HPDE6-E6E7 (cell line): Measurements from ENCODE around the gene ARL9.
A peak's percentile ranks its signal among the peaks of the same experiment; 100 is the strongest.

Source experiments
- DNase-seq: peaks from one replicate; pipeline ENCODE4 v3.0.0; 2011; ENCODE audit warnings: missing footprints; ENCODE audit errors: extremely low spot score

Gene ARL9

DNA sequence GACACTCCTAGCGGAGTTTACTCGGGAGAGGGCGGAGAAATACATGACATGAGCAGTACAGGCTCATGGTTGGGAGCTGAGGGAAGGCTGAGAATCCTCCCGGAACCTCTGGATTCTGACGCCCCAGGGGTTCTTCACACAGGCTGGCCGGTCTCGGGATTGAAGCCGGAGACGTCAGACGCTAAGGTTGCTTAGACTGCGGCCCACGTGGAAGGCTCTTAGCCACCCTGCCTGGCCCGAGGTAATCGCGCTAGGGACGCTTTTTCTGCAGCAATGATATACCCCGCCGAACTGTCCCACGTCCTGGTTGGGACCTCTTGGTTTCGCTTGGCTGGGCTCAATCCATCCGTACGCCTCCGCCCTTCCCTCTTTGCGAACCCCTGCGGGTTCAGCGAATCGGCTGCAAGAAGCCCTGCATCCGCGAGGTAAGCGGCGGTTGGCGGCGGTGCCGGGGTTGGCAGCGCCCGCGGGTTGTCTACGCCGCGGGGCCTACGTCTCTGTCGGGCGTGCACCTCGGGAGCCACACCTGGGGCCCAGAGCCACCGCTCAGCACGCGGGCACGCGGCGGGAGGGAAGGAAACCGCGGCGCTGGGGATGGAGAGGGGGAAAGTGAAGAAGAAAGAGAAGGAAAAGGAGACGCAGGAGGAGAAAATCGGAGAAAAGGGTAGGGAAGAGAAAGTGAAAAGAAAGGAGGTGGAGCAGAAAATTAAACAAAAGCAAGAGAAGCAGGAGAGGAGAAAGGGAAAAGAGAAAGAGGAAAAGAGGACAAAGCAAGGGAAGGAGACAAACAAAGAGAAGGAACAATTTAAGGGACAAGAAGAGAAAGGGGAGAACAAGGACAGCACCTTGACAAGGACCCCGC lies at the start of gene ARL9:
ARL9 (plus strand) TSS at position 523 of the 862 bp plus-strand sequence; CDS start at position 595, 72 bp downstream.
- peak; percentile 37 for DNase-seq

DNA sequence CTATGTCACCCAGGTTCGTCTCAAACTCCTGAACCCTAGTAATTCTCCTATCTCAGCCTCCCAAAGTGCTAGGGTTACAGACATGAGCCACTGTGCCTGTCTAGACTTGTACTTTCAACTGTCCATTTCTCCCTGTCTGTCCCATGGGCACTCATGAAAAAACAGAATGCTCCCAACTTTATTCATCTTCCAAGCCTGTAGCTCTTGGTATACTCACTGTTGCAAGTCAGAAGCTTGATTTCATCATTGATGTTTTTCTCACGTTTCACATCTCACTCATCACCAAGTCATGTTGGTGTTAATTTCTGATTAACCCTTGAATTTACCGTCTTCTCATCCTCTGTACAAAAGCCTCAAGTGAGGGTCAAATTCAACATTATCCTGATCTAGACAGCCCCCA lies 45.5 kb upstream of the ARL9 start:
- no peak for DNase-seq

GRCh38 chr4:56462157-56462556 lies 43.4 kb upstream of the ARL9 start:
- no peak for DNase-seq

- no peak for DNase-seq
Observed at GRCh38 chr4:56463711-56464110, 41.9 kb upstream of the ARL9 start.

- DNase-seq: no peak
Observed at GRCh38 chr4:56464581-56464980, 41.0 kb upstream of the ARL9 start.

GRCh38 chr4:56465599-56466295 lies 39.8 kb upstream of the ARL9 start:
- DNase-seq: no peak

- peak; percentile 49 for DNase-seq
Observed at GRCh38 chr4:56466296-56466761, 39.3 kb upstream of the ARL9 start.

- DNase-seq: no peak
Observed at GRCh38 chr4:56466910-56467283, 38.7 kb upstream of the ARL9 start.

GRCh38 chr4:56467284-56468096 lies 38.1 kb upstream of the ARL9 start, which contains the start of gene SRP72:
TSS of gene SRP72 (plus strand) at chr4:56467617. CDS start at chr4:56467636, 19 bp downstream.
- DNase-seq: peak; percentile 86

- peak; percentile 46 for DNase-seq
Observed at GRCh38 chr4:56468097-56468422, 37.5 kb upstream of the ARL9 start.

DNA sequence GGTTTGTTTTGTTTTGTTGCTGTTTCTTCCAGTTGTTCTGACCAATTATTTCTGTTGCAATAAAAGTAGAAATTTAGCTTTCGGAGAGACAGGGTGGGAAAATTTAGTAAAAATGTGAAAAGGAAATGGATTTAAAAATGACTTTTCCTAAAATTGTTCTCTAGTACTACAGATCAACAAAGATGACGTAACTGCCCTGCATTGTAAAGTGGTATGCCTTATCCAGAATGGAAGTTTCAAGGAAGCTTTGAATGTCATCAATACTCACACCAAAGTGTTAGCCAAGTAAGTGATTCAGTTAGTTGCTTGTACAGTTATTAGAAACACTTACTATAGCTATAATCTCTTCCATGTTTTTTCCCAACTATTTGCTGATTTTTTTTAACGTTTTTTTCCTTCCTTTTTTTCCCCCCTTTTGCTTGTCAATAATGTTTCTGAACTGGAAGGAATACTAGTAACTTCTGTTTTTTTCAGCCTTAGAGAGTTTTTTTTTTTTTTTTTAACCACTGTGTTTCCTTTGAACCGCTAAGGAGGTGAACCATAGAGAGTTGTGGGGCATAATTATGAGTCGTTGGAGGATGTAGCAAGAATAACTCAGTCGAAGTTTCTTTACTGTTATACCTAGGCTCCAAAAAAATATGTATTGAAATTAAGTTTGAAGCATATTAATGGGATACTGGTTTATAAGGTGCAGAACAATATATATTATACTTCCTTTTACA lies 35.9 kb upstream of the ARL9 start:
- DNase-seq: no peak

DNA sequence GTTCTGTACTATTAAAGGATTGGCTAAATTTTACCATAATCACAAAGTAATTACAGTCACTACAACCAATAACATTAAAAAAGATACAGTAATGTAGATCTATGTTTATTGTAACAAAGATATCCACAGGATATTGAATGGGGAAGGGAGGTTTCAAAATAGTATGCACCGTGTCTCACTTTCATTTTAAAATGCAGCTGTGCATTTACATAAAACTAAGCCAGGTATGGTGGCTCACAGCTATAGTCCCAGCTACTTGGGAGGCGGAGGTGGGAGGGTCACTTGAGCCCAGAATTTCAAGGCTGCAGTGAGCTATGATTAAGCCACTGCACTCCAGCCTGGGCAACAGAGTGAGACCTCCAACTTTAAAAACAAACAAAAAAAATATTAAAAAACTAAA lies 29.7 kb upstream of the ARL9 start:
- DNase-seq: no peak

DNA sequence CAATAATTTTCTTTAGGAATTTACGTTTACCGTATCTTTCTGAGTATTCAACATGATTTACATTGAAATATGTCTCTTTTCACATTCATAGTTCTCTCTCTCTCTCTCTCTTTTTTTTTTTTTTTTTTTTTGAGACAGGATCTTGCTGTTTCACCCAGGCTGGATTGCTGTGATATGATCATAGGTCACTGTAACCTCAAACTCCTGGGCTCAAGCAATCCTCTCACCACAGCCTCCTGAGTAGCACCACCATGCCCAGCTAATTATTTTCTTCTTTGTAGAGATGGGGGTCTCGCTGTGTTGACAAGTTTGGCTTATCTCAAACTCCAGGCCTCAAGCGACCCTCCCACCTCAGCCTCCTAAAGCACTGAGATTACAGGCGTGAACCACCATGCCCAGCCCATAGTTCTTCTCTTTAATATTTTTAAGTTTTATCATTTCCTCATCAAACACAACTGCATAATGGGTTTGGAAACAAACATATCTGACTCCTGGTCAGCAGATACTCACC lies 28.3 kb upstream of the ARL9 start:
- DNase-seq: no peak

DNA sequence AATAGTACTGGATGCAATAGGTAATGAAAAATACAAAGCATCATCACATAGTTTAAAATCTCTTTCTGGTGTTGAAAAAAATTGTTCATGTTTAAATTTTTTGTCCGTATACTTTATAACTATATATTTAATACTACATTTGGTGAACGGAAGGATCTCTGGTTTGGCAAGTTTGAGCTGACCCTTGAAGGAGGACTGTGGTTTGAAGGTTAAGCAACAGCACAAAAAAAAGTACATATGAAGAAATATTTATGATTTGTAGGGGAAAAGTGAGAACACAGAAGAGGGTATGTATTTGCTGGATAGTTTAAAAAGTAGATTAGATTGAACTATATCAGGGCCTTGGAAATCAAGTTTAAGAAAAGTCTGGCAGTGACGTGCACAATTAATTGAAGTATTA lies 24.9 kb upstream of the ARL9 start:
- no peak for DNase-seq

- no peak for DNase-seq
Observed at GRCh38 chr4:56496241-56496640, 9.3 kb upstream of the ARL9 start.

GRCh38 chr4:56511098-56511497 lies 5.5 kb downstream of the ARL9 start:
- no peak for DNase-seq

DNA sequence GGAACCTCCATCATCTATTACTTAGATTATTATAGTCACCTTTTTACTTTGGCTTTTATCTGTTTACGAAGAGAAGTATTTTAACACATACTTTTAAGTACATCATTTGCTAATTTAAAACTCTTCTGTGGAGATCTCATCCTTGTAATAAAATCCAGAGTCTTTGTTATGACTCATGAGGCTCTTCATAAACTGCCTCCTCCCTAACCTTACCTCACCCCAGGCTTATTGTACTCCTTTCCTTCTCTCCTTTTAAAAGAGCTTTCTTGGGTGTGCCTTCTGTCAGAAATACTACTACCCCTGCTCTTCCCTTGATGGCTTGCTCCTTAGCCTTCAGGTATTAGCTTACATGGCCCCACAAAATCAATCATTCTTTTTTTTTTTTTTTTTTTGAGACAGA lies 6.6 kb downstream of the ARL9 start:
- DNase-seq: no peak

DNA sequence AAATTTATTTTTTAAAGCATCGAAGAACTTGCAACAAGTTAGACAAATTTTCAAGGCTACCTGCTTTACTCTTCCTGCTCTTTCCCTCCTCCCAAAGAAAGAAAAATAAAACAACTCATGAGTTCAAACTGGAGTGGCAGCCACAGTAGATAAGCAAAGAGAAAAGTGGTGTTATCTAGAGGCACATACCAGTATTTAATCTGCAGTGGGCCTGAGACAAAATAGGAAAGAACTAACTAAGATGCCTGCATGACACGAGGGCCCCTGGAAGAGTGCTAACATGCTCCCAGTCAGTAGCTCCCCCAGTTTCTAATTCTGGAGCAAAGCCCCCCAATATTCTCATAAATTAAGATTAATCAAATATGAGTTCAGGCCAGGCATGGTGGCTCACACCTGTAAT lies 7.9 kb downstream of the ARL9 start:
- DNase-seq: no peak

DNA sequence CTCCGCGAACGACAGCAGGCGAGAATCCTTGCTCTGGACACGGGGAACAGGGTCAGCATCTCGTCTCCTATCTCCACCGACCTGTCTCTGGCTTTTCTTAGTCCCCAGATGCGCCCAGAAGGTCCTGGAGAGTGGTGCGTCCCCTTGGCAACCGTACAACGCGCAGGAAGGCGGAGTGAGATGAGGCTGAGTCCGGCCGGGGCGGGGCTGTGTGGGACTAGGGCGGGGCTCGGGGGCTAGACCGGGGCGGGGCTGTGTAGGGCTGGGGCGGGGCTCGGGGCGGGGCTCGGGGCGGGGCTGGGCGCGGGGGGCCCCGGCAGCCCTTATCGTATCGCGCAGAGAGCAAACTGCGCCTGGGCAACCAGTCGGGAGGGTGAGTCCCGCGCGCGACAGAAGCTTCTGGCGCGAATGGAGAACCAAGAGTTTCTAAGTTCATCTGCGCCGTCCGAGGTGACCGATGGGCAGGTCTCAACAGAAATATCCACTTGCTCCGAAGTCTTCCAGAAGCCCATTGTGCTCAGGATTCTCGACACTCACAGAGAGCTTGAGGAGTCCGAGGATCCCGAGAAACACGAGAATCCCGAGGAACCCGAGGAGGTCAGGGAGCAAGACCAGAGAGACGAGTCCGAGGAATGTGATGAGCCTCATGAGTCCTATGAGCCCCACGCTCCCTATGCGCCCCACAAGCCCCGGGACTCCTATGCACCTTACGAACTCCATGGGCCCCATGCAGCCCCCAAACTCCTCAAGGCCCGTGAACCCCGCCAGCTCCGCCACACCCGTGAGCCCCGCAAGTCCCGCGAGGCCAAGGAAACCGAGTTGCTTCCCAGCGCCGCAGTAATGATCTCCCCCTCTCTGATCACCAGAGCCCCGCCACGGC lies 24.9 kb downstream of the ARL9 start:
- DNase-seq: peak; percentile 78

- DNase-seq: no peak
Observed at GRCh38 chr4:56531149-56531770, 25.7 kb downstream of the ARL9 start.
